Naive thymus-derived CD8-positive, alpha-beta T cell (primary cell): Measurements from ENCODE around the gene HLA-B. TPM values are rescaled to one million over a fixed set of nuclear protein-coding genes. Genes with fewer than 3 reads are reported as not detected.
"Not testable (repeated sequence)": the region's sequence is repeated elsewhere in the genome, so short reads cannot be mapped to it uniquely, and the experiment has no call there.

Source experiments
- ATAC-seq, 2 donors: fragments of 150-1000 bp; cut with Tn5 transposase in 1 of 2; sonication (Bioruptor Pico), chemical (Tn5 transposase) in 1 of 2; 1 replicate in 1 of 2; 2 replicates in 1 of 2; pipeline ENCODE4 v1.10.0; 2021; ENCODE audit warnings: mild to moderate bottlenecking in 2 of 2, moderate library complexity in 2 of 2
- POLR2A ChIA-PET: fragments of 350-600 bp; sonication (Branson Sonifier 250); formaldehyde crosslinking; loops from one replicate; lab custom pipeline; 2021; ENCODE audit warnings: antibody characterized with exemption; lab: Charles Lee
- DNase-seq, 10 donors: peaks; one replicate each; pipeline versions ENCODE4 v3.0.0 to v3.0.0-alpha.2; 2020 to 2022
- H3K27ac Mint-ChIP-seq, 10 donors: one replicate each; pipeline ENCODE4 v1.8.0; 2020 to 2022; ENCODE audit warnings: mild to moderate bottlenecking in 10 of 10, mixed read lengths in 10 of 10, moderate library complexity in 4 of 10, inconsistent platforms in 1 of 10
- H3K27me3 Mint-ChIP-seq, 5 donors: one replicate each; pipeline ENCODE4 v1.8.0; 2021 to 2022; ENCODE audit warnings: mixed read lengths in 5 of 5
- H3K36me3 Mint-ChIP-seq, 3 donors: one replicate each; pipeline ENCODE4 v1.8.0; 2020 to 2022; ENCODE audit warnings: mixed read lengths in 3 of 3, mild to moderate bottlenecking in 2 of 3, inconsistent platforms in 1 of 3
- H3K4me1 Mint-ChIP-seq, 4 donors: one replicate each; pipeline ENCODE4 v1.8.0; 2021 to 2022; ENCODE audit warnings: mixed read lengths in 4 of 4
- H3K4me3 Mint-ChIP-seq, 10 donors: one replicate each; pipeline ENCODE4 v1.8.0; 2020 to 2022; ENCODE audit warnings: mild to moderate bottlenecking in 10 of 10, mixed read lengths in 10 of 10, moderate library complexity in 6 of 10, inconsistent platforms in 1 of 10
- H3K9me3 Mint-ChIP-seq, 9 donors: one replicate each; pipeline ENCODE4 v1.8.0; 2020 to 2022; ENCODE audit warnings: mixed read lengths in 9 of 9, mild to moderate bottlenecking in 3 of 9, inconsistent platforms in 1 of 9, moderate library complexity in 1 of 9
- polyA plus RNA-seq, 3 donors: library from polyadenylated mRNA; unstranded; fragments of 300-500 nt; fragmentation: Illumina TruSeq; gene quantifications; one replicate each; pipeline ENCODE4 v1.2.3, GENCODE V29; 2021
- total RNA-seq, 8 experiments: library from RNA in 2 of 8; stranded (reverse) in 2 of 8; gene quantifications; one replicate each; pipeline ENCODE4 v1.2.3 and lab custom pipeline; 2021 to 2026

HLA-B gene
- total and polyA plus RNA-seq, 5 experiments from 2014 or later = 5,337 to 8,548 (median 5,978) TPM

- DNase-seq = no peak
- no peak overlapping the region for H3K4me3 Mint-ChIP-seq
- no peaks in the 10 kb centered on the region for H3K4me1 Mint-ChIP-seq
- no peaks in the 10 kb centered on the region for H3K9me3 Mint-ChIP-seq
- POLR2A ChIA-PET = interaction anchor here (0.6 to 0.8 kb wide), 2 partner anchors 20 to 22 kb away, joined by 3 read pairs; no protein-coding TSS in a partner anchor
- ATAC-seq = no peak
- no peaks in the 10 kb centered on the region for H3K36me3 Mint-ChIP-seq
- no peak overlapping the region for H3K27ac Mint-ChIP-seq
- H3K27me3 Mint-ChIP-seq = peaks cover 7 to 33% (median 16%) of the 10 kb centered on the region in 5 donors
Observed at GRCh38 chr6:31379850-31380249, 22.9 kb upstream of the HLA-B start.

DNA sequence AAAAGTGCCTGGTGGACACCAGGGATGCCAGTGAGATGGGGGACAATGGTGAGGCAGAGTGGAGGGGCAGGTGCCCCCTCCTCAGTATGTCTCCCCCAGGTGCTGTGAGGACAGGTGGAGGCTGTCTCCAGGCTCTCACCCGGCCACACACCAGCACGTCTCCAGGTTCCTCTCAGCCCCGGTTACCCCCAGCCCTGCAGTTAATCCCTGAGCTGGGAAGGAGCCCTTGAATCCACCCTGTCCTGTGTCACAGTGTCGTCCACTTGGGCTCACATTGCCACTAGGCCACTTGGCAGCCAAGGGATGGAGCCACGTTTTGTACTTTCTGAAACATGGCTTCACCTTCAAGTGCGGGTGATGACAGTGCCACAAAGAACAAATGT, 21.7 kb upstream of the HLA-B start:
- no peaks in the 10 kb centered on the region for H3K36me3 Mint-ChIP-seq
- H3K9me3 Mint-ChIP-seq = no peaks in the 10 kb centered on the region
- DNase-seq (no peak), ATAC-seq (no peak)
- peaks cover 0 to 4% (median 1%) of the 10 kb centered on the region in 4 donors for H3K4me1 Mint-ChIP-seq
- no peak overlapping the region for H3K4me3 Mint-ChIP-seq
- H3K27ac Mint-ChIP-seq = no peak overlapping the region
- peaks cover 7 to 33% (median 16%) of the 10 kb centered on the region in 5 donors for H3K27me3 Mint-ChIP-seq
- POLR2A ChIA-PET = no interaction called here

DNA sequence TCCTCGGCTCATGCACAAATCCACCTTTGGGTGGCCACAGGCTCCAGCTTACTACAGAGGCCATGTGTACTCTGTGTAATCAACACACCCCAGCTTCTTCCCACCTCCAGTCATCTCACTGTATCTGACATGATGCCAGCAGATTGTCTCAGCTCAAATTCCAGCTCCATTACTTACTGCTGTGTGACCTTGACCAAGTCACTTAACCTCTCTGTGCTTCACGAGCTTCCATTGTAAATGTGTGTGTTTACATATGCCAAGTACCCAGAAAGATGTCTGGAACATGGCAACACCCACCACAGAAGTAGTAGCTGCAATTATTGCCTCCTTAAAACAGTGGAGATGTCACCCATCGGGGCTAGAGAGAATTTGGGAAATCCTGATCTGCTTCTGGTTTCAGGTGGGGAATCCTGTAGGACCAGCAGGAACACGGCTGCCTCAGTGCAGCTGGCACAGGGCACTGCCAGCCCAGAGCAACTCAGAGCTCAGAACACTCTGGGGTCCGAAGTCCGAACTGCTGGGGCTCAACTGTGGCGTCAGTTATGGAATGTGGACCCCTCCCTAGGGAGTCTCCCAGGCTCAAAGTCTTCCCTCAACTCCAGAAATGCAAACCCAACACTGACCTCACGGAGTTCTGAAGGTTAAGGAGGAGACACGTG, 21.2 kb upstream of the HLA-B start:
- H3K9me3 Mint-ChIP-seq = no peaks in the 10 kb centered on the region
- peaks cover 0 to 7% (median 2%) of the 10 kb centered on the region in 4 donors for H3K4me1 Mint-ChIP-seq
- H3K27me3 Mint-ChIP-seq = peaks cover 7 to 33% (median 16%) of the 10 kb centered on the region in 5 donors
- DNase-seq = no peak
- H3K36me3 Mint-ChIP-seq = no peaks in the 10 kb centered on the region
- POLR2A ChIA-PET = no interaction called here
- no peak for ATAC-seq
- H3K4me3 Mint-ChIP-seq = no peak overlapping the region
- H3K27ac Mint-ChIP-seq = no peak overlapping the region

DNA sequence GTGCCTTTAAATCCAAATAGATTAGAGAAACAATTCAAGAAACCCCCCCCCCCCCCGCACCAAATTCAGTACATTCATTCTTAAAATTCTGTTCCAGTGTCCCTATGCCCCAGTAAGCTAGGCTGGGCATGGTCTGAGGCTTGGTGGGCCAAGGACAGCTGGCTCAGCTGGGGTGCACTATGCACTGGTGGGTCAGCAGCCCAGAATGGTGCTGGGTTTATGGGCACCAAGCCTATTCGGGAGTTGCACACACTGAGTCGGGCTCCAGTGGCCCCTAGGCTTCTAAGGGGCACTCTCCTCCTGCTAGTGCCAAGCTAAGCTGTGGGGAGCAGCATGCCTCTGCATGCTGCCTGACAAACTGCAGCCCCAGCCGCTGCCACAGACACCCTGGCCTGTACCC, 20.1 kb upstream of the HLA-B start:
- POLR2A ChIA-PET = no interaction called here
- DNase-seq = no peak
- peaks cover 0 to 7% (median 2%) of the 10 kb centered on the region in 3 donors for H3K36me3 Mint-ChIP-seq
- H3K4me1 Mint-ChIP-seq = peaks cover 0 to 7% (median 2%) of the 10 kb centered on the region in 4 donors
- no peak for ATAC-seq
- H3K27me3 Mint-ChIP-seq = peaks cover 9 to 33% (median 16%) of the 10 kb centered on the region in 5 donors
- no peak overlapping the region for H3K27ac Mint-ChIP-seq
- peaks cover 0 to 4% (median 2%) of the 10 kb centered on the region in 9 donors for H3K9me3 Mint-ChIP-seq
- no peak overlapping the region for H3K4me3 Mint-ChIP-seq

DNA sequence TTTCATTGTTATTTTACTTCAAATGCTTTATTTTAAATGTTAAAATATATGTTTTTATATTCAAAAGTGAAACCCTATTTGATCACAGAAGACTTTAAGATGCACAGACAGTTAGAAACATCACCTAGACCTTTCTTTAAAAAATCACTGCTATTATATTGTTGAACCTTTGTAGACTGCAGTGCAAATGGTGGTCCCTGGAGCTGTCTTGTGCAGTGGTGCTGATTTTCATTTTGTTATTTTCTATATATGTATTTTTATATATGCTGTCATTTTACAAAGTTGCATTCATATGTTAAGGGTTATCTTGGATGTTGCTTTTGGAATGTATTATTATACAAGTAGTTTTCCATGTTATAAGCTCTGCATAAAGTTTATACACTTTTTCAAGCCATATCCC, 18.7 kb upstream of the HLA-B start:
- H3K36me3 Mint-ChIP-seq = peaks cover 0 to 10% (median 5%) of the 10 kb centered on the region in 3 donors
- DNase-seq (no peak), ATAC-seq (no peak)
- no peak overlapping the region for H3K27ac Mint-ChIP-seq
- POLR2A ChIA-PET = no interaction called here
- H3K4me3 Mint-ChIP-seq = no peak overlapping the region
- peaks cover 0 to 7% (median 2%) of the 10 kb centered on the region in 4 donors for H3K4me1 Mint-ChIP-seq
- H3K27me3 Mint-ChIP-seq = peaks cover 11 to 32% (median 16%) of the 10 kb centered on the region in 5 donors
- peaks cover 0 to 7% (median 4%) of the 10 kb centered on the region in 9 donors for H3K9me3 Mint-ChIP-seq

DNA sequence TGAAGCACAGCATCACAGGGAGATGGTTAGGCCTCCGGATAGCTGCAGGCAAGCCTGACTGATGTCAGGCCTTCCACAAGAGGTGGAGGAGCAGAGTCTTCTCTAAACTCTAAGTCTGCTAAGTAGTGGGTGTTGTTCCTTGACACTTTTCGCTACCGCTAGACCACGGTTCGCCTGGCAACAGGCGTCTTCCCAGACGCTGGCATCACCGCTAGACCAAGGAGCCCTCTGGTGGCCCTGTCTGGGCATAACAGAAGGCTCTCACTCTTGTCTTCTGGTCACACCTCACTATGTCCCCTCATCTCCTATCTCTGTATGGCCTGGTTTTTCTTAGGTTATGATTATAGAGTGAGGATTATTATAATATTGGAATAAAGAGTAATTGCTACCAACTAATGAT, 17.1 kb upstream of the HLA-B start:
- peak in 3 of 10 donors; percentile 24 to 57 (median 35) for DNase-seq
- peaks cover 8 to 21% (median 16%) of the 10 kb centered on the region in 5 donors for H3K27me3 Mint-ChIP-seq
- peak in 1 of 2 donors; percentile 36 for ATAC-seq
- H3K9me3 Mint-ChIP-seq, POLR2A ChIA-PET, H3K36me3 Mint-ChIP-seq, H3K4me1 Mint-ChIP-seq, H3K4me3 Mint-ChIP-seq, H3K27ac Mint-ChIP-seq: not testable (repeated sequence)

- Mint-ChIP-seq H3K27ac (peak overlapping the region in 1 of 10 donors; percentile 25), H3K4me1 (peaks cover 3 to 17% (median 17%) of the 10 kb centered on the region in 4 donors), H3K27me3 (peaks cover 0 to 25% (median 4%) of the 10 kb centered on the region in 5 donors), H3K4me3 (no peak overlapping the region), H3K9me3 (peaks cover 0 to 7% (median 4%) of the 10 kb centered on the region in 9 donors), H3K36me3 (peaks cover 0 to 10% (median 5%) of the 10 kb centered on the region in 3 donors)
- POLR2A ChIA-PET = interaction anchor here (1.2 to 4.8 kb wide), 2 partner anchors 10 to 172 kb away, joined by 8 to 60 read pairs; no protein-coding TSS in a partner anchor
- no peak for ATAC-seq
- no peak for DNase-seq
Observed at GRCh38 chr6:31368461-31368860, 11.5 kb upstream of the HLA-B start.

- peak overlapping the region; percentile 53 to 92 (median 87) for H3K27ac Mint-ChIP-seq
- peak; percentile 98 for ATAC-seq
- peaks cover 0 to 19% (median 4%) of the 10 kb centered on the region in 5 donors for H3K27me3 Mint-ChIP-seq
- H3K4me1 Mint-ChIP-seq = peaks cover 3 to 18% (median 17%) of the 10 kb centered on the region in 4 donors
- peaks cover 0 to 2% (median under 1%) of the 10 kb centered on the region in 3 donors for H3K36me3 Mint-ChIP-seq
- DNase-seq = peak; percentile 74 to 94 (median 88)
- POLR2A ChIA-PET = interaction anchor here (0.6 to 4.8 kb wide), 12 partner anchors 8 to 228 kb away, joined by 3 to 60 read pairs (median 7); partner anchors contain the start of genes PSORS1C2 and TCF19
- H3K9me3 Mint-ChIP-seq = peaks cover 0 to 3% (median under 1%) of the 10 kb centered on the region in 9 donors
- peak overlapping the region; percentile 79 to 91 (median 84) for H3K4me3 Mint-ChIP-seq
Observed at GRCh38 chr6:31366693-31367470, 9.9 kb upstream of the HLA-B start.

DNA sequence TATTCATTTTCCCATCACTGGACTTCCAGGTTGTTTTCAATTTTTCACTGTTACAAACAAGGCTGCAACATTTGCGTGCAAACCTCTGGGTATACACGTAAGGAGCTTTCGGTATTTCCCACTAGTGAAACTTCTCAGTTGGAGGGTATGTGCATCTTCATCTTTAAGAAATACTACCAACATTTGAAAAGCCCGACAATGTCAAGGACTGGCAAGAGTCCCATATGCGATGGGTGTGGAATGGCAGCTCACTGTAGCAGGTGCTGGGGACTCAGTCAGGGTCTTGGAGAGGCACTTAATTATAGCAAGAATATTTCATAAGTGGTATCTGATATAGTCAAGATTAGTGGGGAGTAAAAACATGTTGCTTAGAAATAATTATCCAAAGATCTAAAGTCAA, 8.9 kb upstream of the HLA-B start:
- POLR2A ChIA-PET = interaction anchor here (0.7 to 4.8 kb wide), 10 partner anchors 8 to 227 kb away, joined by 3 to 60 read pairs (median 6); partner anchors contain the start of genes HLA-C, PSORS1C2 and TCF19
- DNase-seq (no peak), ATAC-seq (no peak)
- peak overlapping the region in 3 of 10 donors; percentile 29 to 92 (median 56) for H3K27ac Mint-ChIP-seq
- H3K9me3 Mint-ChIP-seq = peaks cover 0 to 9% (median 0%) of the 10 kb centered on the region in 9 donors
- H3K4me3 Mint-ChIP-seq = peak overlapping the region in 7 of 10 donors; percentile 35 to 91 (median 81)
- H3K4me1 Mint-ChIP-seq = peaks cover 3 to 18% (median 17%) of the 10 kb centered on the region in 4 donors
- peaks cover 0 to 19% (median 5%) of the 10 kb centered on the region in 5 donors for H3K27me3 Mint-ChIP-seq
- peaks cover 0 to 1% (median under 1%) of the 10 kb centered on the region in 3 donors for H3K36me3 Mint-ChIP-seq

DNA sequence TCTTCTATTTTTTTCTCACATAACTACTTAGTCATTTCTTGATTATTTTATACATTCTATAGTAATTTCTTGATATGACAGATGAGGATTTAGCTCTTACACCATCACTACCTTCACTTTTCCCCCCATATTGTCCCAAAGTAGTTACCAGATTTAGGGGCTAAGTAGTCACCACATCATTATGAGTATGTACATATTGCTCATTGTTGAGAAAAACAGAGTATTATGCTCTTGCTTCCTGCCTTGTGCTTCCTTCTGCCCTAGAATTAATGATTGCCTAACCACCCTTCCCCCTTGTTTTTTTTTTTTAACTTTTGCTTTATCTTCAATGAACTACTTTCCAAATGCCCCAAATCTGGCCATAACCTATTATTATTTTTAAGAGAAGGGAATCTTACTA, 6.8 kb upstream of the HLA-B start:
- POLR2A ChIA-PET = interaction anchor here (4.8 kb wide), 1 partner anchor 167 kb away, joined by 60 read pairs; no protein-coding TSS in a partner anchor
- Mint-ChIP-seq H3K4me3 (no peak overlapping the region), H3K27ac (peak overlapping the region in 2 of 10 donors; percentile 2 to 6), H3K27me3 (peaks cover 0 to 10% (median 4%) of the 10 kb centered on the region in 5 donors), H3K9me3 (peaks cover 0 to 11% (median 0%) of the 10 kb centered on the region in 9 donors), H3K4me1 (peaks cover 13 to 35% (median 29%) of the 10 kb centered on the region in 4 donors), H3K36me3 (peaks cover 0 to 4% (median 3%) of the 10 kb centered on the region in 3 donors)
- DNase-seq (no peak), ATAC-seq (no peak)

- POLR2A ChIA-PET = interaction anchor here (0.6 to 1.6 kb wide), 3 partner anchors 9 to 748 kb away, joined by 3 to 6 read pairs (median 6); no protein-coding TSS in a partner anchor
- H3K4me3 Mint-ChIP-seq = no peak overlapping the region
- H3K27ac Mint-ChIP-seq = no peak overlapping the region
- H3K9me3 Mint-ChIP-seq = peaks cover 0 to 11% (median 0%) of the 10 kb centered on the region in 9 donors
- H3K4me1 Mint-ChIP-seq = peaks cover 22 to 45% (median 40%) of the 10 kb centered on the region in 4 donors
- H3K27me3 Mint-ChIP-seq = peaks cover 0 to 3% (median 2%) of the 10 kb centered on the region in 5 donors
- DNase-seq (no peak), ATAC-seq (no peak)
- peaks cover 0 to 4% (median 3%) of the 10 kb centered on the region in 3 donors for H3K36me3 Mint-ChIP-seq
Observed at GRCh38 chr6:31362751-31363150, 5.8 kb upstream of the HLA-B start.

GRCh38 chr6:31359581-31359980, 2.6 kb upstream of the HLA-B start:
- H3K9me3 Mint-ChIP-seq = peaks cover 0 to 11% (median 0%) of the 10 kb centered on the region in 9 donors
- H3K36me3 Mint-ChIP-seq = peaks cover 12 to 24% (median 21%) of the 10 kb centered on the region in 3 donors
- no peak for DNase-seq
- POLR2A ChIA-PET = interaction anchor here (0.6 to 2.6 kb wide), 5 partner anchors 8 to 167 kb away, joined by 3 to 30 read pairs (median 5); partner anchors contain the start of gene HLA-C
- peaks cover 28 to 46% (median 40%) of the 10 kb centered on the region in 4 donors for H3K4me1 Mint-ChIP-seq
- ATAC-seq = no peak
- peak overlapping the region in 8 of 10 donors; percentile 2 to 99 (median 27) for H3K4me3 Mint-ChIP-seq
- peak overlapping the region in 6 of 10 donors; percentile 45 to 100 (median 76) for H3K27ac Mint-ChIP-seq
- H3K27me3 Mint-ChIP-seq = peaks cover 0 to 3% (median 0%) of the 10 kb centered on the region in 5 donors
